ENCODE results near the gene OR4D11.

Gene OR4D11

DNA sequence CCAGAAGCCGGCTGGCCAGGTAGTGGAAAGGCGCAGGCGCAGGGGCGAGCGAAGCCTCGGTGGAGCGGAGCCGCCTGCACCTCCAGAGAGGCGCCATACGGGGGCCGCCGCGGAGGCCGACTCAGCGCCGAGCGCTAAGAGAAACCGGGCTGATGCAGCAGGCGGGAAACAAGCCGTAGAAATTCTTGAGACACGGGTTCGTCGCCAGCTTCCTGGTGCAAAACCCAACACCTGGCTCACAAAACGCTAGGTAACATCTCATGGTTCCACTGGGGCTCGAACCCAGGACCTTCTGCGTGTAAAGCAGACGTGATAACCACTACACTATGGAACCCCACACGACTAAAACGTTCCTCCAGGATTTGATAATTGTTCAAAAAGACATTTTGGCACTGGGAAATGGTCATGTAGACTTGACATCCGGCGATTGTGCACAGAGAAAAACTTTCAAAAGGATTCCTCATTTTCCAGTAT lies 47.0 kb downstream of the OR4D11 start:
- DNase-seq: no peak

DNA sequence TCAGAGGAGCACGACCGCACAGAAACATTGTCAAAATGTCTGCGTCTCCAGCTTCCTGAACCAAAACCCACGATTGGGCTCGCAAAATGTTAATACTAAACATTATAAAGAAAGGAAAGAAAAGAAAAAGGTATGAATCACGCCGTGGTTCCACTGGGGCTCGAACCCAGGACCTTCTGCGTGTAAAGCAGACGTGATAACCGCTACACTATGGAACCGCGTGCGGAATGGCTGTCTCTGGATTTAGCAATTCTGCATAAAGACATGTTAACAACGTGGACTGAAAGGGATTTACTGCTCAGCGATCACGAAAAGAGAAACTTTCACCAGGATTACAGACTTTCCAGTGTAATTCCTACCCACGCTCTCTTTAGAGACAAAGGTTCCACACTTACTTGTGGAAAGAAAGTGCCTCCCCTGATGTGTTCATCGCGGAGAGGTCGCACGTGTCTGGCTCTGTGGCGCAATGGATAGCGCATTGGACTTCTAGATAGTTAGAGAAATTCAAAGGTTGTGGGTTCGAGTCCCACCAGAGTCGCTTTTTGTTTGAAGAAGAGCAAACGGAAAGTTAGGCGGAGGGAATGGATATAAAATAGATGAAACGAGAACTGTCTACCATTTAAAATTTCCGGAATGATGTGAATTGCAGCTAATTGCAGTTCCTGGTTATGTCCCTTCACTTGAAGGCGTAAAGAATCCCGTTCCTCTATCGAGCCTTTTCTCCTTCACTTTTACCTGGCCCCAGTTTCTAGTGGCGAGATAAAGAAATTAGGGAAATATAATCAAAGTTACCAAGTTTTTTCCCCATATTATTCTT lies 47.7 kb downstream of the OR4D11 start:
- no peak for DNase-seq

DNA sequence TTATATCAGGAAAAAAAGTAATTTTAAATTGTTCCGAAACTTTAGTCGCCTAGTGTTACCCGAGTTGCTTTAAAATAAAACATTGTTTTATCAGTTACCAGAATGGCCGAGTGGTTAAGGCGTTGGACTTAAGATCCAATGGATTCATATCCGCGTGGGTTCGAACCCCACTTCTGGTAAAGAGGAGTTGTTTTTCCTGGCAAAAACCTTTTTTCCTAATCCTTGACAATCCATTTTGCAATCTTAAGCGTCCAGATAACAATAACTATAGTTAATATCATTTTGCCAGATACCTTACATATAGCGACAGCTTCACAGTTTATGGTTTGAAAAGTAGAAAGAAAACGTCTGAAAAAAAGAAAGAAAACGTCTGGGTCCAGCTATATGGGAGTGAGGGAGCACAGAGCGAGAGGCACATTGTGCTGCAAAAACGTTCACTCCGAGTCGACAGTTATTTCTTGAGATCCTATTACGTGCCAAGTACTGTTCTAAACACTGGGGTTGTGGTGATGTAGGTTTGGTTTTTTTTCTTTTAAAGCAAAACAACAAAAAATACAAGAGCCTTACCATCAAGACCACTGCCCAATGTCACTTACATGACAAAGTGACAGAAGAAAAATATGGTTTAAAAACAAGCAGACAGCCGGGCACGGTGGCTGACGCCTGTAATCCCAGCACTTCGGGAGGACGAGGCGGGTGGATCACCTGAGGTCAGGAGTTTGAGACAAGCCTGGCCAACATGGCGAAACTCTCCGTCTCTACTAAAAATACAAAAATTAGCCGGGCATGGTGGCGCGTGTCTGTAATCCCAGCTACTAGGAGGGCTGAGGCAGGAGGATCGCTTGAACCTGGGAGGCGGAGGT lies 48.5 kb downstream of the OR4D11 start:
- DNase-seq: no peak

- no peak for DNase-seq
Measured at GRCh38 chr11:59552844-59553243, 49.5 kb downstream of the OR4D11 start.

DNA sequence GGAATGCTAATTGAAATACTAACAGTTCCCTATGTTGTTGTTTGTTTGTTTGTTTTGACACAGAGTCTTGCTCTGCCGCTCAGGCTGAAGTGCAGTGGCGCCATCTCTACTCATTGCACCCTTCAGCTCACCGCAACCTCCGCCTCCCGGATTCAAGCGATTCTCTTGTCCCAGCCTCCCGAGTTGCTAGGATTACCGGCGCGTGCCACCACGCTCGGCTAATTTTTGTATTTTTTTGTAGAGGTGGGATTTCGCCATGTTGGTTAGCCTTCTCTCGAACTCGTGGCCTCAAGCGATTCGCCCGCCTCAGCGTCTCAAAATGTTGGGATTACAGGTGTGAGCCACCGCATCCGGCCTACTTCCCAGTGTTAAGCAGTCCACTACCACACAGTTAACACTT lies 49.9 kb downstream of the OR4D11 start:
- no peak for DNase-seq
